Esophagus squamous epithelium (tissue), 4 donors: ENCODE results near the gene GLYATL1B.

ENCODE experiments used
- CTCF ChIP-seq, 6 experiments: fragments of 450-650 bp in 4 of 6; fragments of 200-600 bp in 2 of 6; sonication (generic) in 2 of 6; IDR thresholded peaks; one replicate each; pipeline ENCODE4 v1.5.1; 2016 to 2019; ENCODE audit warnings: antibody characterized with exemption in 6 of 6, mild to moderate bottlenecking in 4 of 6, moderate library complexity in 4 of 6
- POLR2A ChIP-seq, 4 donors: fragments of 450-650 bp; IDR thresholded peaks; one replicate each; pipeline ENCODE4 v1.6.1; 2017; ENCODE audit warnings: antibody characterized with exemption in 4 of 4, mild to moderate bottlenecking in 4 of 4, moderate library complexity in 3 of 4

- TF ChIP-seq CTCF (IDR thresholded peaks at IDR 0.05) (no peak), POLR2A (IDR thresholded peaks at IDR 0.05) (no peak)
Observed at GRCh38 chr11:59079086-59079485, 7.0 kb upstream of the GLYATL1B start.
